ENCODE measurements around the gene FAM170B. TPM values are rescaled to one million over a fixed set of nuclear protein-coding genes. Genes with fewer than 3 reads are reported as not detected.

FAM170B gene
- total RNA-seq, 4 donors from 2014 or later = not detected

DNA sequence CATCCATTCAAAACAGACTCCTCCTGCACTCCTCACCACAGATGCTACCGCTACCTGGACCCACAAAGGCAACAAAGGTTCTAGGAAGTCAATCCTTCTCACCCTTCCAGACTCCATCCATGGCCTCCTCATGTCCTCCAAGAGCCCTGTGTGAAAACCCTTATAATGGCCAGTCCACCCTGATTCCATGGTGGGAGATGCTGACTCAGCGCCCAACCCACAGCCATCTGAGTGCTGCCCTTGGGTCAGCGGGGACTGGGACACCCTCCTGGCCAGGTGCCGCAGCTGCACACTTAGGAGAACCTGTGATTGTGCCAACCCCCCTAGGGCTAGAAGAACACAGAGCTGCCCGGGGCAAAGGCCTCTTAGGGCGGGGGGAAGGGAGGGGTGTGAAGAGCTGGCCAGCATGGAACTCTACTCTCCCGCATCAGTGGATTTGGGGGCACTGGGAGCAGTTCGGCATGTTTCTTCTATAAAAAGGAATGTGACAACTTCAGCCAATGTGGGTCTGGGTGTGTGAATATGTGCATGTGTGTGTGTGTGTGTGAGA is 29.0 kb upstream of the FAM170B start:
- TF ChIP-seq, protein P1, sequence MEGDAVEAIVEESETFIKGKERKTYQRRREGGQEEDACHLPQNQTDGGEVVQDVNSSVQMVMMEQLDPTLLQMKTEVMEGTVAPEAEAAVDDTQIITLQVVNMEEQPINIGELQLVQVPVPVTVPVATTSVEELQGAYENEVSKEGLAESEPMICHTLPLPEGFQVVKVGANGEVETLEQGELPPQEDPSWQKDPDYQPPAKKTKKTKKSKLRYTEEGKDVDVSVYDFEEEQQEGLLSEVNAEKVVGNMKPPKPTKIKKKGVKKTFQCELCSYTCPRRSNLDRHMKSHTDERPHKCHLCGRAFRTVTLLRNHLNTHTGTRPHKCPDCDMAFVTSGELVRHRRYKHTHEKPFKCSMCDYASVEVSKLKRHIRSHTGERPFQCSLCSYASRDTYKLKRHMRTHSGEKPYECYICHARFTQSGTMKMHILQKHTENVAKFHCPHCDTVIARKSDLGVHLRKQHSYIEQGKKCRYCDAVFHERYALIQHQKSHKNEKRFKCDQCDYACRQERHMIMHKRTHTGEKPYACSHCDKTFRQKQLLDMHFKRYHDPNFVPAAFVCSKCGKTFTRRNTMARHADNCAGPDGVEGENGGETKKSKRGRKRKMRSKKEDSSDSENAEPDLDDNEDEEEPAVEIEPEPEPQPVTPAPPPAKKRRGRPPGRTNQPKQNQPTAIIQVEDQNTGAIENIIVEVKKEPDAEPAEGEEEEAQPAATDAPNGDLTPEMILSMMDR (IDR thresholded peaks at IDR 0.05; ENCODE audit: low read depth) = no peak

GRCh38 chr10:49162063-49162462 is 28.2 kb upstream of the FAM170B start:
- TF ChIP-seq, protein P1 (IDR thresholded peaks at IDR 0.05; ENCODE audit: low read depth) = no peak

GRCh38 chr10:49161411-49161997 is 27.7 kb upstream of the FAM170B start:
- TF ChIP-seq, protein P1 (IDR thresholded peaks at IDR 0.05; ENCODE audit: low read depth) = no peak

GRCh38 chr10:49160814-49161213 is 27.0 kb upstream of the FAM170B start:
- TF ChIP-seq, protein P1 (IDR thresholded peaks at IDR 0.05; ENCODE audit: low read depth) = no peak

DNA sequence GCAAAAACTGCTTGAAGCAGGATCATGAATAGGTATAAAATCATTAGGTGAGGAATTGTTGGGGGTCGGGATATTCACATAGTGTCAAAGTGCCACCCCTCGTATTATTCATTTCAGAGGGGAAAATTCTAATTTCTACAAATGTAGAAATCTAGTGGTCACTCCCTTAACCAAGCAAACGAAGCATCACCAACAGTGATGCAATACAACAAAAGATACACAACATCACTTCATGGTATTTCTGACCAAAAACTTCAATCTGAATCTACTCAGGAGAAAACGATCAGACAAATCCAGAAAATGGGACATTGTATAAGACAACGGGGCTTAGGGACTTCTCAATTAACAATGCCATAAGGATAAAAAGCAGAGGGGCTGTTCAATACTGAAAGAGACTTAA is 26.3 kb upstream of the FAM170B start:
- TF ChIP-seq, protein P1 (IDR thresholded peaks at IDR 0.05; ENCODE audit: low read depth) = no peak

GRCh38 chr10:49158915-49159314 is 25.1 kb upstream of the FAM170B start:
- TF ChIP-seq, protein P1 (IDR thresholded peaks at IDR 0.05; ENCODE audit: low read depth) = no peak

DNA sequence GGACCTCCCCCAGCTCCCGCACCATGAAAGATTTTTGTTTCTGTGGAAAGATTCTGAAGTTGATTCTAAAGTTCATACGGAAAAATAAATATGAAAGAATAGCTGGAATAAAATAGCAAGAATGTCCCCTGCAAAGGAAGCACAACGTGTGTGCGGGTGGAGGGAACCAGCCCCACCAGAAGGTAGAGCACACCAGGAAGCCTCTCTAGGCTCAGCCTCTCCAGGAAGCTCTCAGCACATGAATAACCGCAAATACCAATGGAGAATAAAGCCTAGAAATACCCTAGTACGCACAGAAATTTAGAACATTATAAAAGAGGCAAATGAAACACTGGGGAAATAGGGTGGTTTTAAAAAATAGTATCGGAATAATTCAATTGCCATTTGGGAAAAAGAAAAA is 24.6 kb upstream of the FAM170B start:
- TF ChIP-seq, protein P1 (IDR thresholded peaks at IDR 0.05; ENCODE audit: low read depth) = no peak
